Astrocyte of the cerebellum (primary cell): ENCODE measurements around the gene SPAST.

Experiments
- DNase-seq: peaks from one replicate; pipeline ENCODE4 v3.0.0-alpha.2; 2011; ENCODE audit warnings: low read depth
- H3K4me3 ChIP-seq: 2 replicates; pipeline ENCODE4 v1.5.1; 2011; ENCODE audit warnings: mild to moderate bottlenecking, low read depth, low read length, moderate library complexity
- CTCF ChIP-seq: IDR thresholded peaks from 2 replicates; pipeline ENCODE4 v1.5.1; 2012; ENCODE audit warnings: low read length, low read depth, moderate library complexity, mild to moderate bottlenecking; ENCODE audit errors: missing control alignments
- in situ Hi-C: cut with HindIII; loops from 2 replicates; pipeline ENCODE4 v1.10.0; 2017; ENCODE audit warnings: low sequenced_read_pairs

SPAST gene

GRCh38 chr2:32058130-32058529 lies 5.2 kb upstream of the SPAST start:
- H3K4me3 ChIP-seq = no peak overlapping the region
- TF ChIP-seq CTCF = no peak
- no peak for DNase-seq
- in situ Hi-C loops = no loop called here

DNA sequence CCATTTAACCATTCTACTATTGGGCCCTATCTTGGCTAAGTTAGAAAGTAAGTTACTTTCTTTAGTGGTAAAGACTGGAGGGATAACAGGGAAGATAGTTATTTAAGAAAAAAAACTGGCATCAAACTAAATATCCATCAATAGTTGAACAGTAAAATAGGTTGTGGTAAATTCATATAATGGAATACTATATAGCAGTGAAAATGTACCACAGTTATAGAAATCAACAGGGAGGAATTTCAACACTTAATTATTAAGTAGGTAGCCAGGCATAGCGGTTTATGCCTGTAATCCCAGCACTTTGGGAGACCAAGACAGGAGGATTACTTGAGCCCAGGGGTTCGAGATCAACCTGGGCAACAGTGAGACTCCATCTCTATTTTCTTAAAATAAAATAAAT lies 3.1 kb upstream of the SPAST start:
- in situ Hi-C loops = no loop called here
- no peak overlapping the region for H3K4me3 ChIP-seq
- DNase-seq = no peak
- no peak for TF ChIP-seq CTCF

DNA sequence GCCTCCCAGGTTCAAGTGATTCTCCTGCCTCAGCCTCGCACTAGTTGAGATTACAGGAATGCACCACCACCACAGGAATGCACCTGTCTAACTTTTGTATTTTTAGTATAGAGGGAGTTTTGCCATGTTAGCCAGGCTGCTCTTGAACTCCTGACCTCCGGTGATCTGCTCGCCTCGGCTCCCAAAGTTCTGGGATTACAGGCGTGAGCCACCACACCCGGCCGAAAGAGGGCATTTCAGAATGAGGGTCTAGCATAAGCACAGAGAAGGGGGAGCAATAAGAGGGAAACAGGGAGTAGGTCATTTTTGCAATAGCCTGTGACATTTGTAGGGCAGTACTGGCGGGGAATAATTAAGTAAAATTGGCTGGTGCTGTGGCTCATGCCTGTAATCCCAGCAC lies 1.9 kb upstream of the SPAST start:
- no peak overlapping the region for H3K4me3 ChIP-seq
- in situ Hi-C loops = no loop called here
- no peak for DNase-seq
- TF ChIP-seq CTCF = no peak

DNA sequence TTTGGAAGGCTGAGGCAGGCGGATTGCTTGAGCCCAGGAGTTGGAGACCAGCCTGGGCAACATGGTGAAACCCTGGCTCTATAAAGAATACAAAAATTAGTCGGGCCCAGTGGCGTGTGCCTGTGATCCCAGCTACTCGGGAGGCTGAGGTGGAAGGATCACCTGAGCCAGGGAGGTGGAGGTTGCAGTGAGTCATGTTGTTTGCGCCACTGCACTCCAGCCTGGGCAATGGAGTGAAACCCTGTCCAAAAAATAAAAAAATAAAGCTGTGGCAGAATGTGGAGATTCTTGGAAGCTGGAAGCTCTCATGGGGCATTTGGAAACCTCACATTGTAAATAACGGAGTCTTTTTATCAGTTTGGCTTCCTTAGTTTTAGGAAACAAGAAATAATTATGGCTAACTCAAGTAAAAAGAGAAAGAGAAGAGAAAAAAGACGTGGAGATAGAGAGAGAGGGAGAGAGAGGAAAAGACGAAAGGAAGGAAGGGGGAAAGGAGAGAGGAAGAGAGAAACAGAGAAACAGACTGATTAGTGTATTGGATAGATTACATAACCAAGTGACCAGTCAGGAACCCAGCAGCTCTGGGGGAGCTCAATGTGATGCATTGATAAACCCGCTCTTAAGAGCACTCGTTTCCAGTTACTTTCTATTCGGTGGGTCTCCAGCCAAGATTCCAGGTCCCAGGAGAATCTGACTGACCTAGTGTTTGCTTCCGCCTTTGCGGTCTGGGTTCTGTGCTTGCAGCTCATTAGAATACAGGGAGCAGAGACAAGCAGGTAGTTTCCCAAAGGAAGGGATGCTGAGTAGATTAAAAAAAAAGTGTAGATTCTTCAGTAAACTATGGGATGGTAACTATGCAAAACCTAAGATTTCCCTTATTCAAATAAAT lies 1.1 kb upstream of the SPAST start:
- no peak for TF ChIP-seq CTCF
- in situ Hi-C loops = no loop called here
- DNase-seq = peak; percentile 16
- peak overlapping the region; percentile 71 for H3K4me3 ChIP-seq

- peak overlapping the region; percentile 71 for H3K4me3 ChIP-seq
- in situ Hi-C loops = no loop called here
- no peak for TF ChIP-seq CTCF
- DNase-seq = no peak
These were observed 755 bp downstream of the SPAST start for GRCh38 chr2:32064021-32064601.

DNA sequence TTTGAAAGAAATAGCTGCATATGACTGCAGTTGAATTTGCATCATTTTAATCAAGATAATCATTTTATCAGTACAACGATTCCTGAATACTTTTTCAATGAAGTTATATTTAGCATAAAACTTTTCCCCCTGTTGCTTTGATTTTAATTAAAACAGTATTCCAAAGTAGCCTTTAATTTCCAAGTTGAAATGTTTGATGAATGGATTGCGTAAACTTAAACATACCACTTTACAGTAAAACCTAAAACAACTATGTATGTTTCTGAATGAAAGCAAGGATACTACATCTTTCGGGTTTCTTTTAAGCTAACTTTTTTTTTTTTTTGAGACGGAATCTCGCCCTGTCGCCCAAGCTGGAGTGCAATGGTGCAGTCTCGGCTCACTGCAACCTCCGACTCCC lies 1.4 kb downstream of the SPAST start:
- H3K4me3 ChIP-seq = peak overlapping the region; percentile 71
- TF ChIP-seq CTCF = no peak
- in situ Hi-C loops = no loop called here
- no peak for DNase-seq
